M059J (cell line): ENCODE results near the gene EHBP1L1. TPM values are rescaled to one million over a fixed set of nuclear protein-coding genes. Genes with fewer than 3 reads are reported as not detected.
"Not testable (repeated sequence)": the region's sequence is repeated elsewhere in the genome, so short reads cannot be mapped to it uniquely, and the experiment has no call there.

ENCODE experiments used
- DNase-seq: peaks from one replicate; pipeline ENCODE4 v3.0.0-alpha.2; 2012; ENCODE audit warnings: low read depth
- total RNA-seq: library from RNA; depleted of rRNA; stranded (reverse); fragments of >200 nt; shearing (Covaris generic); gene quantifications from 2 replicates; pipeline ENCODE4 v1.2.3, GENCODE V29; 2014; rRNA removed

EHBP1L1 gene
- total RNA-seq, 1 experiment from 2014 or later, result 9.3 TPM

DNA sequence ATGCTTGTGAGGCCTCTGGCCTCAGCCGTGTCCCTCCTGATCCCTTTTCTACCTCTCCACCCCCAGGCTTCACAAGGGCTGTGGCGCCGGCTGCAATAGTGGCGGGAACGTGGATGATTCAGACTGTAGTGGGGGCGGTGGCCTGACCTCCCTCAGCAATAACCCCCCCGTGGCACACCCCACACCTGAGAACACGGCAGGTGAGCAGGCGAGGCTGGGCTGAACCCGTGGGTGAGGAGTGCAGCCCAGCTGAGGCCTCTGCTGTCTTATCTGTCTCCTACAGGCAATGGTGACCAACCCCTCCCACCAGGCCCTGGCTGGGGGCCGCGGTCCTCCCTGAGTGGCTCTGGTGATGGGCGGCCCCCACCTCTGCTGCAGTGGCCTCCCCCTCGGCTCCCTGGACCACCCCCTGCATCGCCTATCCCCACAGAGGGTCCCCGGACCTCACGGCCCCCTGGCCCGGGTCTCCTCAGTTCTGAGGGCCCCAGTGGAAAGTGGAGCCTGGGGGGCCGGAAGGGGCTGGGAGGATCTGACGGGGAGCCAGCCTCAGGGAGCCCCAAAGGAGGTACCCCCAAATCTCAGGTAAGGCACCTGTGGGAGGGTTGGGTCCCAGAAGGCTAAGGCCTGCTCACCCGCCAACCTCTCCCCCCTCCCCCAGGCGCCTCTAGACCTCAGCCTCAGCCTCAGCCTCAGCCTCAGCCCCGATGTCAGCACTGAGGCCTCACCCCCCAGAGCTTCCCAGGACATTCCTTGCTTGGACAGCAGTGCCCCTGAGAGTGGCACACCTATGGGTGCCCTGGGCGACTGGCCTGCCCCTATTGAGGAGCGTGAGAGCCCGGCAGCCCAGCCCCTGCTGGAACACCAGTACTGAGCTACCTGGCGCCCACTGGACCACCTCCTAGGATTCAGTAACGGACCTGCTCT lies 60.5 kb downstream of the EHBP1L1 start:
- DNase-seq, result no peak

DNA sequence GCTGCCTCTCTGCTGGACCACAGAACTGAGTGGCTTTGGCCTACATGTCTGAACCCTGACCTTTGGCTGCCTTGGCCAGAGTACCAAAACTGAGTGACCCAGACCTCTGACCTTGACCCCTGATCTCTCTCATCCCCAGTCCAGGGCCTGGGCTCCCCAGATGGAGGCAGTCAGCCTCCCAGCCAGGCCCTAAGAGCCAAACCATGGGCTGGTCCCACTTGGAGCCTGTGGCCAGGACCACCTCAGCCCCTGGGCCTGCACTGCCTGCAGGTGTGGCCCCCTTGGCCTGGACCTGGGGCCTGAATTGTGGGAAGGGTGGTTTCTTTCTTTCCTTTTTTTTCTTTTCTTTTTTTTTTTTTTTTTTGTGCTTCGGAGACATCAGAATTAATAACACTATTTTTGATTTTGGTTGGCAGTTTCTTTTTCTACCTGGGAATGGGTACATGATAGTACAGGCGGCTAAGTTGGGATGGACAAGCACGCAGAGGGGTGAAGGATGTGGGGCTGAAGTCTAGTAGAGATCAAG lies 61.2 kb downstream of the EHBP1L1 start:
- no peak for DNase-seq

GRCh38 chr11:65637794-65638419 lies 62.1 kb downstream of the EHBP1L1 start, which contains the start of gene SIPA1:
TSS of gene SIPA1 (plus strand) at chr11:65638101. CDS start at chr11:65640922, 2,821 bp downstream.
- peak; percentile 94 for DNase-seq

GRCh38 chr11:65639228-65639597 lies 63.4 kb downstream of the EHBP1L1 start:
- not testable (repeated sequence) for DNase-seq

DNA sequence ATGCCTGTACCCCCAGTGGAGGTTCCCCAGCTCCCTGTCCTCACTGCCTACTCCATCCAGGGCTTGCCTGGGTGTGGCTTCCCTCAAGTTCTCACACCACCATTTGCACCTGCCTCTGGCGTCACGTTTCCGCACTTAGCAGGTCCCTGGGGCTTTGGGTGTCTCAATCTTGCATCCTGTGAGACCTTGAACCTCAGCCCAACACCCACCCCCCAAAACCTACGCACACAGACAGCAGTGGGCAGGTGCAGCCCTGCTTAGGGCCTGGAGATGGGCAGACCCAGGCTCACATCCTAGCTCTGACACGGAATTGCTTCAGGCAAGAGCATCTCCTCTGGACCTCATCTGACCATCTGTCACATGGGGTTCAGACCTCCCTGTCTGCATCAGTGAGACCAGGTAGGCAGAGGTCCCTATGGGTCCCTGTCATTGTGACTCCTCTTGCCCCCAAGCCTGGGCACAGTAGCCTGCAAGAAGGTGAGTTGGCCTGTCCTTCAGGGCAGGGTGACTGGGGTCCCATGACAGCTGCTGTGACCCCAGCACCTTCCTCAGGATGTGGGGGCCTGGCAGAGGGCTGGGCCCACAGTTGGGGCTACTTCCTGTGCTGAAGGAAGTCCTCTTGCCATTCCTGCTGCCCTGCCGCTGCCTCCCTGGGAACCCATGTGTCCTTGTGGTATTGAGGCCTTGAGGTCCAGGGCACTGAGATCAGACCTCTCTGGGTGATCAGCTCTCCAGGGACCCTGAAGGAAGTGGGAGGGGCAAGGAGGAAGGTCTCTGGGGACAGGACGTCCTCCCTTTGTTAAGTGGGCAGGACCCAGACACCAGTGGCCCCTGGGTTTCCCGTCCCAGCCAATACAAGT lies 64.0 kb downstream of the EHBP1L1 start:
- no peak for DNase-seq

DNA sequence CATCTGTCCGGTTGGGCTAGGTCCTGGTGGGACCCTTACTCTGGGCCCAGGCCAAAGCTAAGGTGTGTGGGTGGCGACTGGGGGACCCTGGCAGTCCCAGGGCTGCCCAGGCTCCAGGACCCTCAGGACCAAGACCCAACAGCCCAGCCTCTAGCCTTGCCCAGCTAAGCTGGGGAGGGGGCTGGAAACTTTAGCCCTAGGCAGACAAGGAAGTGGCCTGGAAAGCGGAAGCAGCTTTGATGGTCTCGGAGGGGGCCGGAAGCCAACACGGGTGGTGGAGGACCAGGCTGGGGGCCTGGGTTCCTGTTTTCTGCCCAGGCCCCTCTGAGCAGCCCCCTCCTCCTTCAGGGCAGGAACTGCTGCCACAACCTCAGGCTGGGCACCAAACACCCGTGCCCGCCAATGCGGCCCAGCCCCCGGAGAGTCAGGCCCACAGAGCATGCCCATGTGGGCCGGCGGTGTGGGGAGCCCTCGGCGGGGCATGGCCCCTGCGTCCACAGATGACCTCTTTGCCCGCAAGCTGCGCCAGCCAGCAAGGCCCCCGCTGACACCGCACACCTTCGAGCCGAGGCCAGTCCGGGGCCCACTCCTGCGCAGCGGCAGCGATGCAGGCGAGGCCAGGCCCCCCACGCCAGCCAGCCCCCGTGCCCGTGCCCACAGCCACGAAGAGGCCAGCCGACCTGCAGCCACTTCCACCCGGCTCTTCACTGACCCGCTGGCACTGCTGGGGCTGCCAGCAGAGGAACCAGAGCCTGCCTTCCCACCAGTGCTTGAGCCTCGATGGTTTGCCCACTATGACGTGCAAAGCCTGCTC lies 64.8 kb downstream of the EHBP1L1 start:
- DNase-seq, result no peak

DNA sequence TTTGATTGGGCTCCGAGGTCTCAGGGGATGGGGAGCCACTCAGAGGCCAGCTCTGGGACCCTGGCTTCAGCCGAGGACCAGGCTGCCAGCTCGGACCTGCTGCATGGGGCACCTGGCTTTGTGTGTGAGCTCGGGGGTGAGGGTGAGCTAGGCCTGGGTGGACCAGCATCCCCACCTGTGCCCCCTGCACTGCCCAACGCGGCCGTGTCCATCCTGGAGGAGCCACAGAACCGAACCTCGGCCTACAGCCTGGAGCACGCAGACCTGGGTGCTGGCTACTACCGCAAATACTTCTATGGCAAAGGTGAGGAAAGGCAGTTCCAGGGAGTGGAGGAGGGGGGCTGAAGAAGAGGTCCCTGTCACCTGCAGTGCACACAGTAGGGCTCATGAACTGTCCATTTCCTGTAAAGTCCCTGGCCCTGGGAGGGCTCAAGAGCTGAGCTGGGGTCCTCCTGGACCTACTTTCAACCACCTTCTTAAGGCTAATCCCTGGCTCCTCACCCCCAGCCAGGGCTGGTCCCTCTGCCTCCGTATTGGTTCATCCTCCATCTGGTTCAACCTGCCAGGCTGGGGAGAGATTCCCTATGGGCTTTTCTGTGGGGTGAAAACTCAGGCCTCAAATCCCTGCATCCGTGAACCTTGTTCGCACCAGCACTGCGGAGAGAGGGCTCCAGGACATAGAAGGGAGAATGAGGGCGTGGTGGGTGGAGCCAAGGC lies 65.6 kb downstream of the EHBP1L1 start:
- DNase-seq, result no peak

Other genes with a start within 250 kb of the EHBP1L1 start
- gene DPF2, start 242.2 kb upstream of the EHBP1L1 start, total RNA-seq, result 31.5 and 43.5 TPM in 2 replicates
- gene TIGD3, start 221.3 kb upstream of the EHBP1L1 start, total RNA-seq, result 1.7 TPM in 1 of 2 replicates, not detected in the other
- gene SLC25A45, start 193.4 kb upstream of the EHBP1L1 start, total RNA-seq, result 1.1 and 2.5 TPM in 2 replicates
- gene FRMD8, start 189.4 kb upstream of the EHBP1L1 start, total RNA-seq, result 42.6 and 43.0 TPM in 2 replicates
- 3.9 and 6.5 TPM in 2 replicates for gene NEAT1, start 153.3 kb upstream of the EHBP1L1 start, total RNA-seq
- gene MALAT1, start 77.0 kb upstream of the EHBP1L1 start, total RNA-seq, result 370 and 608 TPM in 2 replicates
- gene SCYL1, start 51.0 kb upstream of the EHBP1L1 start, total RNA-seq, result 59.7 and 96.5 TPM in 2 replicates
- gene LTBP3, start 17.7 kb upstream of the EHBP1L1 start, total RNA-seq, result 15.1 and 27.3 TPM in 2 replicates
- gene ZNRD2, start 5.6 kb upstream of the EHBP1L1 start, total RNA-seq, result 106 and 116 TPM in 2 replicates
- gene FAM89B, start 3.5 kb upstream of the EHBP1L1 start, total RNA-seq, result 35.4 and 40.0 TPM in 2 replicates
- 0.52 TPM in 1 of 2 replicates, not detected in the other for gene KCNK7, start 19.7 kb downstream of the EHBP1L1 start, total RNA-seq
- gene MAP3K11, start 38.2 kb downstream of the EHBP1L1 start, total RNA-seq, result 16.0 and 27.1 TPM in 2 replicates
- gene PCNX3, start 39.7 kb downstream of the EHBP1L1 start, total RNA-seq, result 16.5 and 26.0 TPM in 2 replicates
- 8.7 and 22.7 TPM in 2 replicates for gene SIPA1, start 62.0 kb downstream of the EHBP1L1 start, total RNA-seq
- 37.2 and 49.1 TPM in 2 replicates for gene RELA, start 86.9 kb downstream of the EHBP1L1 start, total RNA-seq
- gene KAT5, start 136.2 kb downstream of the EHBP1L1 start, total RNA-seq, result 21.6 and 37.8 TPM in 2 replicates
- gene RNASEH2C, start 144.7 kb downstream of the EHBP1L1 start, total RNA-seq, result 45.0 and 48.2 TPM in 2 replicates
- 5.9 and 13.0 TPM in 2 replicates for gene AP5B1, start 204.9 kb downstream of the EHBP1L1 start, total RNA-seq
- gene OVOL1, start 211.0 kb downstream of the EHBP1L1 start, total RNA-seq, result not detected in 2 replicates